ENCODE results near the gene NETO2.
"Not testable (repeated sequence)": the region's sequence is repeated elsewhere in the genome, so short reads cannot be mapped to it uniquely, and the experiment has no call there.

NETO2 gene

GRCh38 chr16:47063011-47063724, 80.6 kb downstream of the NETO2 start:
- no peak for DNase-seq

DNA sequence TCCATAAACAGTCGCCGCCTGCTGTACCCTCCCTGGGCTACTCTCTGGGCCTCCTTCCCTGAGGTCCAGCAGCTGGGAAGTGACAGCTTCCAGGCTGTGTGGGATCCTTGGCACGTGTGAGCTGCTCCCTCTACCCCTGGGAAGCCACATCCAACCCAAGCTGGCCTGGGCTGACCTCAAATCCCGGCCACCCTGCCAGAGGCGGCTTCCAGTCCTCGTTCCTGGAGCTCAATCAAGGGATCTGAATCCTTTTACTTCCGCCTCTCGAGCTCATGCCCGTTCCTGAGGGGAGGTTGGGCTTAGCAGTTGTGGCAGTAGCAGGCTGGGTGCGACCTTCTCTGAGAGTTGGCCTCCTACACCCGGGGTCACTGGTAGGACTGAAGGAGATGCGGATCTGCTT, 82.5 kb downstream of the NETO2 start:
- DNase-seq, result no peak

- DNase-seq, result no peak
These were observed 83.1 kb downstream of the NETO2 start for GRCh38 chr16:47060596-47060995.

GRCh38 chr16:47059991-47060390, 83.8 kb downstream of the NETO2 start:
- no peak for DNase-seq

GRCh38 chr16:47059130-47059529, 84.6 kb downstream of the NETO2 start:
- DNase-seq, result not testable (repeated sequence)

DNA sequence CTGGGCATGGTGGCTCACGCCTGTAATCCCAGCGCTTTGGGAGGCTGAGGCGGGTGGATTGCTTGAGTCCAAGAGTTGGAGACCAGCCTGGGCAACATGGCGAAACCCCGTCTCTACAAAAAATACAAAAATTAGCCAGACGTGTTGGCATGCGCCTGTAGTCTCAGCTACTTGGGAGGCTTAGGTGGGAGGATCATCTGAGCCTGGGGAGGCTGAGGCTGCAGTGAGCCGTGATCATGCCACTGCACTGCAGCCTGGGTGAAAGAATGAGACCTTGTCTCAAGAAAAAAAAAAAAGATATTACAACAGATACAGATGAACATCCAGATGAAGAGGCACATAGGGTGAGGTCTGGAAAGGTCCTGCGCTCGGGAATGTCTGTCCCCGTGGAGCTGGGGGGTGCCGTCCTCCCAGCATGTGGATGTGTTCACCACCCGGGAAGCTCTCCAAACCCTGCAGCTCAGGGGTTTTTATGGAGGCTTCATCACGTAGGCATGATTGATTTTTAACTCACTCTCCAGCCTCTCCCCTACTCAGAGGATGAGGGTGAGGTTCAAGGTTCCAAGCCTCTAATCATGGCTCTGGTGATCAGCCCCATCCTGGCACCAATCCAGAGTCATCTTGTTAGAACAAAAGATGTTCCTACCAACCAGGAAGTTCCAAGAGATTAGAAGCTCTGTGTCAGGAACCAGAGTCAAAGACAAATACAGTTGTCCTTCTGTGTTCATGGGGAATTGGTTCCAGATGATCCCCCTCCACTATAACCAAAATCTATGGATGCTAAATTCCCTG, 85.3 kb downstream of the NETO2 start:
- no peak for DNase-seq

DNA sequence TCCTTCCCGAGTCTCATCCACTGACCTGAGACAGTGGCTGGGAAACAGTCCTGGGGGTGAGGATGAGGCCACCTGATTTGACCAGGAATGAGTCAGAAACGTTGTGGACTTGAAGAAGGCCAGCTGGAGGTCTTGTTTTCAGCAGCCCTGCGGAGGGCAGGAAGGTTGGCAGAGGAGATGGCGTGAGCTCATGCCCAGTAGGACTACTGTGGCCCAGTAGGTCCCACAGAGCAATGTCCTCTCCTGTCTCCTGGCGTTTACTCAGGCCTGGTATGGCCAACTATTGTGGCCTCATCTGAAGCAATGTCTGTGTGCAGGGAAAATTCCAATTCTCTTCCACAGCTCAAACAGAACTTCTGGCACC, 86.1 kb downstream of the NETO2 start:
- DNase-seq, result no peak

DNA sequence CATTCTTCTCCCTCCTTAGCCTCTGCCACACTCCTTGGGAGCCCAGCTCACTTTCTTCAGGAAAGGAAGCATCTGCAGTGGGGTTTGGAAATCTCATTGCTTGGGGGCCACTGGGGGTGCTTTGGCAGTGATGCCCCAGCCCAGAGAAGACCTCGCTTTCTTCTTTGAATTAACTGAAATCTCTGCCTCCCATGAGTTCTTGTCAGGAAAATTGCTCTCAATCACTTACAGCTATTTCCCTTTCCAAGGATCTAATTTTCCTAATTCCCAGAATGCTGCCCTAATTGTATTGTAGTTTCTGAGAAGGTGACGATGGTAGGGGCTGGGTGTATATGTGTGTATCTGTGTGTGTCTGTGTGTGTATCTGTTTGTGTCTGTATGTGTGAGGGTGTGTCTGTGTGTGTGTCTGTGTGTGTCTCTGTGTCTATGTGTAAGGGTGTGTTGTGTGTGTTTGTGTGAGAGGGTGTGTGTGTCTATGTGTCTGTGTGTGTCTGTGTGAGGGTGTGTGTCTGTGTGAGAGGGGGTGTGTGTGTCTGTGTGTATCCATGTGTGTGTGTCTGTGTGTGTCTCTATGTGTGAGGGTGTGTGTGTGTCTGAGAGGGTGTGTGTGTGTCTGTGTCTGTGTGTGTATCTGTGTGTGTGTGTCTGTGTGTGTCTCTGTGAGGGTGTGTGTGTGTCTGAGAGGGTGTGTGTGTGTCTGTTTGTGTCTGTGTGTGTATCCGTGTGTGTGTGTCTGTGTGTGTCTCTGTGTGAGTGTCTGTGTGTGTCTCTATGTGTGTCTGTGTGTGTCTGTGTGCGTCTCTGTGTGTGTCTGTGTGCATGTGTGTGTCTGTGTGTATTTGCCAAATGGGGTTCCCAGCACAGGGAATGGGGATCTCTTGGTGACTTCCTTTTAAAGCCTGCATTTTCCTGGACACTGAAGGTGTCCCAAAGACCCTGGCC, 86.8 kb downstream of the NETO2 start:
- no peak for DNase-seq

DNA sequence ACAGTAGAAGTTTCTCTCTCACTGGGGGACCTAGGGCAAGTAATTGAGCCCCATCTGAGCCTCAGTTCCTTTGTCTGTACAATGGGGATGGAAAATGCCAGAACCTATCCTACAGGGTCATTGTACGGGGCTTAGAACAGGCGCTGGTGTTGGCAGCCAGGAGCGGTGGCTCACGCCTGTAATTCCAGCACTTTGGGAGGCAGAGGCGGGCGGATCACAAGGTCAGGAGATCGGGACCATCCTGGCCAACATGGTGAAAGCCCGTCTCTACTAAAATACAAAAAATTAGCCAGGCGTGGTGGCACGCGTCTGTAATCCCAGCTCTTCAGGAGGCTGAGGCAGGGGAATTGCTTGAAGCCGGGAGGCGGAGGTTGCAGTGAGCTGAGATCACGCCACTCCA, 87.7 kb downstream of the NETO2 start:
- DNase-seq, result not testable (repeated sequence)

GRCh38 chr16:47055136-47055885, 88.4 kb downstream of the NETO2 start:
- no peak for DNase-seq

DNA sequence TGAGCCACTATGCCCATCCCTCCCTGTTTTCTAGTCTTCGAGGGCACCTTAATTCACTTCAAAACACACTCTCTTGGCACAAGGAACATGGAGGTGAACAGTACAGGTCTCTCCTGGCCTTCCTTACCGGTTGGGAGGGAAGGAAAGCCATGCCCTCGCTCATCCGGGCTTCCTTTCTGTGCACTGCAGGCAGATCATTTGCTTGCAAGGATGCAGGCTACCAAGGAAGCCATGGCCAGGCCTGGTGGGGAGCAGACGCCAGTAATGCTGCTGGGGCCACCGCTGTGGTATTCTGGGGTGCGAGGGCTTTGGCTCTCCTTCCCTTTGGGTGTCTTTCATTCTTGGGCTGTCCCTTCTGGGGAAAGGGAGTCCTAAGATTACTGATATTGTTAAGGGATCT, 89.4 kb downstream of the NETO2 start:
- DNase-seq, result no peak

- no peak for DNase-seq
These were observed 89.8 kb downstream of the NETO2 start for GRCh38 chr16:47053895-47054294.

DNA sequence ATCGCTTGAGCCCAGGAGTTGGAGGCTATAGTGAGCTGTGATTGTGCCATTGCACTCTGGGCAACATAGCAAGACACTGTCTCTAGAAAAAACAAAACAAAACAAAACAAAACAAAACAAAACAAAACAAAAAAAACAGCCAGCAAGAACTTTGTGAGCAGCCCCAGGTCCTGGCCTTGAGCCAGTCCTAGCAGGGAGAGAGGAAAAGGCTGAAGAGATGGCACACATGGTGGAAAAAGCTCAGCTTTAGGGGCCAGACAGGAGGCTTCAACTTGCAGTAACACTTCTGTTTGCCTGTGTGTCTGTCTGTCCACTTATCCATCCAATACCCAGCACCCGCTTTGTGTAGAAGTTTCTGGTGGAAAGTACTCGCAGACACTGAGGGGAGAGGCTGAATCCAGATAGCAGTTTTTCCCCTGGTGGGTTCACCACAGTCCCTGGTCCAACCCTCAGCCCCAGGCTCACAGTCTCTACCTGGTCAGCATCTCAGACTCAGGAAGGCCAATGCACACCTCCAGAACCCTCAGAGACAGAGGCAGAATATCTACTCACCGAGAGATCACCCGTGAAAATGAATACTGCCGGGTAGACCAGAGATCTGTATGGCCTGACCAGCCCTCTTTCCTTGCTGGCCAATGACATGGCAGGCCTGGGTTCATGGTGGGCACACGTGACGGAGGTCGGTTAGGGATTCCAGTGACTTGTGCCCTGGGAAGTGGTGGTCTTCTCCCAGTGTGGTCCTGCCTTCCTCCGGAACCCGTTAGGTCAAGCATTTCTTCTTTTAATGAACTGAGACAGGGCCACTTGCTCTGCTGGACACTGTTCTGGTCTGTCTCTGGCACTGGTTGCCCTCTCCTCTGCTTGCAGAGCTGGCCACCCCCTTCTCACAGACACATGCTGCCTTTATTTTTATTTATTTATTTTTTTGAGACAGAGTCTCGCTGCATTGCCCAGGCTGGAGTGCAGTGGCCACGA, 90.8 kb downstream of the NETO2 start:
- no peak for DNase-seq

DNA sequence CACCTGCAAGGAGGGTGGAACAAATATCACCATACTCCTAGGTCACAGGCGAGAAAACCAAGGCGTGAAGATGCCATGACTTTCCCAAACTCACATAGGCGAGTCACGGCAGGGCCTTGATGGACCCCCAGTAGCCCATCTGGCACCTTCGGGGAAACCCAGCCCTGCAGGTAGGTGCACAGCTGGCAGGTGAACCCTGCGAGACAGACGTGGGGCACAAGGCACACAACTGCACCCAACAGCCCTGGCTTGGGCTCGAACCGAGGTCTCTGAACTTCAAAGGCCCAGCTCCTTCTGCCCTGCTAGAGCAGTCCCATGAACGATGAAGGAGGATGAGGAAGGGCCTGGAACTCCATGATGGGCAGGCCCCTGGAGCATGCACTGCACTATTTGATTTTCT, 92.7 kb downstream of the NETO2 start:
- DNase-seq, result no peak

DNA sequence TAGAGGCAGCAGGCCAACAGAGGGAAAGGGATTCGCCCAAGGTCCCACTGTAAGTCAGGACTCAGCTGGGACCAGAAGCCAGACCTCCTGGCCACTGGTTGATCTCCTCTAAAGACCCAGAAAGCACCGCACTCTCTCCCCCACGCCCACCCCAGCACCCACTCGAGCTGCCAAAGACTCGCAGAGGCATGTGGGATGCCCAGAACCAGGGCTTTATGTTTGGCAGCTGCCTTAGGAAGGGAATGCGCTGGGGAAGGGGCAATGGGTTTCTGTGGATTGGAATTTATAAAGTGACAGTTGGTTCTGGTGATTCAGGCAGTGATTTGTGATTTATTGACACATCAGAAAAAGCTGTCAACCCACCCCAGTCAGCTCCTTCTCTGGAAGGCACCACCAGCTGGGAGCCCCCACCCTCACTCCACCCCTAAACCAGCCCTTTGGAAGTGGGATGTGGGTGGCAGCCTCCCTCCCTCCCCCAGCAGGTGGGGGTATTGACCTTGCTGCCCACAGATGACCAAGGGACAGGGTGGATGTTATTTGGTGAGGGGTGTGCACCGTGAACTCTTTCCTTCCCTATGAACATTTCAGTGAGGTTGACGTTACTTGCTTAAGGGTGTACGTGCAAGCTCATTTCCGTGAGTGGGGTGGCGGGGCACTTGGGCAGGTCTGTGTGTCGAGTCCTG, 93.7 kb downstream of the NETO2 start:
- no peak for DNase-seq

DNA sequence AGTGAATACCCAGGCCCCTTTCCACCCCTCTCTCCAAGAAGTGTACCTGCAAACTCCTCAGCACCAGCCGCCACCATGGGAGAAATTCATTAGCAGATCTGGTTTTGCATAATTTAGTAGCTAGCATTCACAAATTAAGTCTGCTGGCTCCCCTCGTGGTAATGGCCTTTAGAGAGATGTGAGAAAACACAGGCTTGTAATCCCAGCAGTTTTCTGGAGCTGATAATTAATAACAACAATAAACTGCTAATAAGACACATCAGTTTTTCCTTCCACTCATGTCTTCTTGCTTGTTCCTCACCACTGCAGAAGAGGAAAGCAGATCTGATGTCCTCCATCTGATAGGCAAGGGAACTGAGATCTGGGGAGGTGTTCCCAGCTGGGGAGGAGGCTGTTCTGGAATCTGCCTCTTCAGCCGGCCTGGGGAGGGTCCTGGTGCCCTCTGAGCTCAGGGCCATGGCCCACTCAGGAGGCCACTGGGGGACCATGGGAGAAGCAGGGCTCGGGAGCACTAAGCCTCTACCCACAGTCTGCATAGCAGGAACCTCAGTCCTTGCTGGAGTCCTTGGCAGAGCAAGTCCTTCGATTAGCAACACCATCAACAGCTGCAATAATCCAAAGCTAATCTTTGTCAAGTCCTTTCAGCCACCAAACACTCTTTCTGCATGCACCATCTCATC, 96.1 kb downstream of the NETO2 start:
- no peak for DNase-seq

DNA sequence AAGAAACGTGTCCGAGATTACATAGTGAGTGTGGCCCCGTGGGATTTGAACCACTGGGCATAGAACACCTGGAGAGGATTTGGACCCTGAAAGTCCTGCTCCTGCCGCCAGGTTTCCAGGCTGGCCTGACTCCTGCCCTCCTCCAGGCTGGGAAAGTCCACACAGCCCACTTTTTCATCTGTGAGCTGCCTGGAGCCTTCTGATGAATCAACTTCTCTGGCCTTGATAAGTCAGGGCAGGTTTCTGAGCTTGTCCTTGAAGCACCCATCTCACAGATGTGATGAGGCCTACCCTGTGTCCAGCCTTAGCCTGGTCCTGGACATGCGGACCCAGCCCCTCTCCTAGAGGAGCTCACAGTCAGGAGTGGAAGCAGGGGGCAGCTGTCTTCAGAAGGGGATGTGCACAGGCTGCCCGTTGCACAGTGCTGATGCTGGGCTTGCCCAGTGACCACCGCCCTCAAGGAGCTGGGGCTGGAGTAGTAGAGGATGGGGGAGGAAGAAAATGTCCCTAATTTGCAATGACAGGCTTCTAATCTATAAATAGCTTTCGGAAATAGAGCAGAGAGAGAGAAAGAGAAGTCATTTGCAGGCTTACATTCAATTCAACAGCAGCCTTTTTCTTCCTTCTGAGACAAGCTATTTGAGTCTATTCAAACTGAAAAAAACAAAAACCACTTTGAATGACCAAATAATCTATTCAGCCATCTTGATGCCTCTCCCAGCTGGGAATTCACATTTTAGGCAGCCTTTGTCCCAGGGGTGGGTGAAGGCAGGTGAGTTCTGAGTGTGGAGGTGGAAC, 96.8 kb downstream of the NETO2 start:
- no peak for DNase-seq

- DNase-seq, result no peak
These were observed 98.3 kb downstream of the NETO2 start for GRCh38 chr16:47045459-47045858.

GRCh38 chr16:47045023-47045422, 98.7 kb downstream of the NETO2 start:
- no peak for DNase-seq
